Ascending aorta (tissue), 2 donors: ENCODE measurements around the gene TAF6. TPM values are rescaled to one million over a fixed set of nuclear protein-coding genes. Genes with fewer than 3 reads are reported as not detected.

Source experiments
- DNase-seq, 2 donors: peaks; one replicate each; pipeline ENCODE4 v3.0.0-alpha.2; 2019; ENCODE audit warnings: low spot score in 2 of 2
- H3K27ac ChIP-seq, 2 donors: fragments of 200-600 bp; sonication (generic); one replicate each; pipeline ENCODE4 v1.5.1; 2016 to 2017; ENCODE audit warnings: mild to moderate bottlenecking in 1 of 2
- H3K27me3 ChIP-seq: fragments of 200-600 bp; sonication (generic); one replicate; pipeline ENCODE4 v1.5.1; 2017
- H3K36me3 ChIP-seq, 2 donors: fragments of 200-600 bp; sonication (generic); one replicate each; pipeline ENCODE4 v1.5.1; 2016
- H3K4me1 ChIP-seq, 2 donors: fragments of 200-600 bp; sonication (generic); one replicate each; pipeline ENCODE4 v1.5.1; 2016 to 2017; ENCODE audit warnings: mild to moderate bottlenecking in 1 of 2
- H3K4me3 ChIP-seq, 2 donors: fragments of 200-600 bp; sonication (generic); one replicate each; pipeline ENCODE4 v1.5.1; 2016 to 2017; ENCODE audit warnings: mild to moderate bottlenecking in 1 of 2
- H3K9me3 ChIP-seq, 2 donors: fragments of 200-600 bp; sonication (generic); one replicate each; pipeline ENCODE4 v1.5.1; 2016
- intact Hi-C: fragments of 100-400 bp; cut with DNase I; formaldehyde crosslinking; loops from one replicate; pipeline ENCODE4 v1.15.1; 2023
- total RNA-seq: library from RNA; depleted of rRNA; stranded (reverse); fragments of >200 nt; gene quantifications from one replicate; pipeline ENCODE4 v1.1.0, GENCODE V29; 2016
- TF ChIP-seq, protein P1 (sequence below), 3 experiments: fragments of 200-600 bp in 2 of 3; fragments of 450-650 bp in 1 of 3; sonication (generic) in 2 of 3; IDR thresholded peaks; one replicate each; pipeline ENCODE4 v1.5.1; 2016 to 2019; ENCODE audit warnings: antibody characterized with exemption in 3 of 3, mild to moderate bottlenecking in 1 of 3, moderate library complexity in 1 of 3

Gene TAF6
- total RNA-seq: 103 TPM

DNA sequence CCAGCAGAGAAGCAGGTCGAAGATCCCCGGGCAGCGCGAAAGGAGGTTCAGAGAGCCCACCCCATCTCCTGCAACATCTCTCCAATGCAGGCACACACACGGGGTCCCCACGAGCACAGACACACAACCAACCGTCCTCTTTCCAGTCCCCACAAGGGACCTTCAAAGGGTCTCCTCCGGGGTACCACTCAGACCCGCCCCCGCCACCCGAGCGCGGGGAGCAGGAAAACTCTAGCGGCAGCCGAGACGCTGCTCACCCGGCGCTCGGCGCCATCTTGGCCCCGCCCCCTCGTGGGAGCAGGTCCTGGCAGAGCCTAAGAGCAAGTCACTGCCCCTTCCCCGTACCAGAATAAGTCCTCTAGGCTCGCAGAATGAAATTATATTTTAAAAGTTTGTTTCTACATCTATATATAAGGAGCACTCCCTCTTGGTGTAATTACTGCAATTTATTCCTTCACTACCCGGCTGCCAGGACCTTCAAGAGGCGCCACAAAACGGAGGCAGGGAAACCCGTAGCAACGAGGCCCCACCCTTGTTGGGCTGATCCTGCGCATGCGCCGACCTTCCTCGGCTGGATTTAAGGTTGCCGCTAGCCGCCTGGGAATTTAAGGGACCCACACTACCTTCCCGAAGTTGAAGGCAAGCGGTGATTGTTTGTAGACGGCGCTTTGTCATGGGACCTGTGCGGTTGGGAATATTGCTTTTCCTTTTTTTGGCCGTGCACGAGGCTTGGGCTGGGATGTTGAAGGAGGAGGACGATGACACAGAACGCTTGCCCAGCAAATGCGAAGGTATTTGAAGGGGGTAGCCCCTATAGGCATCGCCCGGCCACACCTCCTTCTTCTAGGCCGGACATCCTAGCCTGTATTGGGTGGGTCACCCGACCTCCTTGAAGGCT is at the start of gene TAF6, which contains the start of gene CNPY4:
TSS of gene TAF6 (minus strand) at position 287 of the 898 bp plus-strand sequence. CDS start 5,149 bp downstream, outside the sequence.
TSS of gene CNPY4 (plus strand) at position 563 of the 898 bp plus-strand sequence. CDS start at position 674, 111 bp downstream.
- peak within 1 kb of the TSS; percentile 86 to 93 for H3K27ac ChIP-seq
- H3K9me3 ChIP-seq: no peaks in the 10 kb centered on the region
- TF ChIP-seq, protein P1, sequence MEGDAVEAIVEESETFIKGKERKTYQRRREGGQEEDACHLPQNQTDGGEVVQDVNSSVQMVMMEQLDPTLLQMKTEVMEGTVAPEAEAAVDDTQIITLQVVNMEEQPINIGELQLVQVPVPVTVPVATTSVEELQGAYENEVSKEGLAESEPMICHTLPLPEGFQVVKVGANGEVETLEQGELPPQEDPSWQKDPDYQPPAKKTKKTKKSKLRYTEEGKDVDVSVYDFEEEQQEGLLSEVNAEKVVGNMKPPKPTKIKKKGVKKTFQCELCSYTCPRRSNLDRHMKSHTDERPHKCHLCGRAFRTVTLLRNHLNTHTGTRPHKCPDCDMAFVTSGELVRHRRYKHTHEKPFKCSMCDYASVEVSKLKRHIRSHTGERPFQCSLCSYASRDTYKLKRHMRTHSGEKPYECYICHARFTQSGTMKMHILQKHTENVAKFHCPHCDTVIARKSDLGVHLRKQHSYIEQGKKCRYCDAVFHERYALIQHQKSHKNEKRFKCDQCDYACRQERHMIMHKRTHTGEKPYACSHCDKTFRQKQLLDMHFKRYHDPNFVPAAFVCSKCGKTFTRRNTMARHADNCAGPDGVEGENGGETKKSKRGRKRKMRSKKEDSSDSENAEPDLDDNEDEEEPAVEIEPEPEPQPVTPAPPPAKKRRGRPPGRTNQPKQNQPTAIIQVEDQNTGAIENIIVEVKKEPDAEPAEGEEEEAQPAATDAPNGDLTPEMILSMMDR (IDR thresholded peaks at IDR 0.05): peak in 1 of 3 experiments; percentile 8
- intact Hi-C loops: loop anchor here (1.0 to 2.0 kb wide), 2 partner anchors 18 to 29 kb away; partner anchors contain the start of genes AP4M1, LAMTOR4 and MCM7
- H3K27me3 ChIP-seq: no peaks in the 10 kb centered on the region
- peak; percentile 81 to 96 for DNase-seq
- peak within 1 kb of the TSS; percentile 70 to 84 for H3K4me3 ChIP-seq
- H3K36me3 ChIP-seq: peaks cover 0 to 1% of the 10 kb centered on the region in 2 donors
- peaks cover 0 to 9% of the 10 kb centered on the region in 2 donors for H3K4me1 ChIP-seq

DNA sequence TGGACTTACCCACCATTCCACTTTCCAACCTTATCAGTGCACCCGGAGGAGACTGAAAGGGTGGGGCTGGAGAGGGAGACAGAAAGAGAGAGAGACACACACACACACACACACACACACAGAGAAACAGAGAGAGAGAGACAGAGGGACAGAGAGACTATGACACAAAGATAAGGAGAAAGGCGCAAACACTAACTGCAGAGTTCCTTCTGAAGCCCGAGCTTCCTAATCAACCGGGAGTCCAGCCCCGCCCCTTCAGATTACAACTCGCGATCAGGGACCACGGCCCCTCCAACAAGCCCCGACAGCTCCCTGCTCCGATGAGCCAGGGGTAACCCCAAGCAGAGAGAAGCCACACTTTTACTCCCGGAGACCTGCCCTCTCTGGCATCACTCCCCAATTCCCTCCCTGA is 48.8 kb upstream of the TAF6 start:
- Histone ChIP-seq H3K27me3 (no peaks in the 10 kb centered on the region), H3K36me3 (no peaks in the 10 kb centered on the region), H3K27ac (peak overlapping the region; percentile 62 to 68), H3K9me3 (no peaks in the 10 kb centered on the region), H3K4me1 (peaks cover 2 to 10% of the 10 kb centered on the region in 2 donors), H3K4me3 (peak overlapping the region; percentile 60)
- no peak for DNase-seq
- TF ChIP-seq, protein P1 (IDR thresholded peaks at IDR 0.05): no peak
- intact Hi-C loops: no loop called here

DNA sequence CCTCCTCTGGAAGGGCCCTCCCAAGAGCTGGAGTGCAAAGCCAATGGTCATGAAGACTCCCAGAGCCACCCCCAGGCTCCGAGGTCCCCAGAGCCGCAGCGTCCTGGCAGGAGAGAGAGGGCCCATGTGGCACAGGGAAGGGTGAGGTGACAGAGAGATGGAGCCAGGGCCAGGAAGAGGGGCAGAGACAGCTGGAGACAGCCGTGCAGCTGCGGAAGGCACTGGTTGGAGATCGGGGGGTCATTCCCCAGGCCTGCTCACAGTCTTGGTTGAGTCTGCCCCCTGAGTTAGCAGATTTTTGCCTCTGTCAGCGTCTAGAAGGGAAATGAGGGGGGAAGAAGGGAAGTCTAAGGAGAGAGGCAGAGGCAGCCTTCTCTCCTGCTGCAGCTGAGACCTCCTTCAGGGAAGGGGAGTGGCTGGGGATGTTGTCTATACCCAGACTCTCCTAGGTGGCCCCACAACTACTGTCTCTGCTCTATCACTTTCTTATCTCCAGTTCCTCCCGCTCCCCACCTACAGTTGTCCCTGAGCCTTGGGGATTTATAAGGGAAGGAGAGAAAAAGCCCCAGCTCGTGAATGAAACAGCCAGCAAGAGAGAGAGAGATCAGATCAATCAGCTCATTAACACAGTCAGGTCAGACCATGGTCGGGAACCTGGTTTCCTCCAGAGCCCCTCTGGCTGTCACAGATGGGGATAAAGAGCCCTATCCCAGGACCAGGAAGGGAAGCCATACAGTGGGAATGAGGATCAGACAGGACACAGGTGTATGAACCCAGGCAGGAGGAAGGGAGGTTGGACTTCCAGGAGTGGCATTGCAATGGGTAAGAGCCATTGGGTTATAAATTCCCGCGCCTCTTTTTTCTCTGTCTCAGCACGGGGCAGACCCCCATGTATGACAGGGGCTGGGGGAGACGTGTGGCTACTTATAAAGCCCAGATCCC is 48.1 kb upstream of the TAF6 start:
- Histone ChIP-seq H3K4me1 (peaks cover 2 to 10% of the 10 kb centered on the region in 2 donors), H3K36me3 (no peaks in the 10 kb centered on the region), H3K27ac (peak overlapping the region; percentile 62 to 68), H3K9me3 (no peaks in the 10 kb centered on the region), H3K4me3 (peak overlapping the region; percentile 60), H3K27me3 (no peaks in the 10 kb centered on the region)
- TF ChIP-seq, protein P1 (IDR thresholded peaks at IDR 0.05): no peak
- DNase-seq: no peak
- intact Hi-C loops: no loop called here

DNA sequence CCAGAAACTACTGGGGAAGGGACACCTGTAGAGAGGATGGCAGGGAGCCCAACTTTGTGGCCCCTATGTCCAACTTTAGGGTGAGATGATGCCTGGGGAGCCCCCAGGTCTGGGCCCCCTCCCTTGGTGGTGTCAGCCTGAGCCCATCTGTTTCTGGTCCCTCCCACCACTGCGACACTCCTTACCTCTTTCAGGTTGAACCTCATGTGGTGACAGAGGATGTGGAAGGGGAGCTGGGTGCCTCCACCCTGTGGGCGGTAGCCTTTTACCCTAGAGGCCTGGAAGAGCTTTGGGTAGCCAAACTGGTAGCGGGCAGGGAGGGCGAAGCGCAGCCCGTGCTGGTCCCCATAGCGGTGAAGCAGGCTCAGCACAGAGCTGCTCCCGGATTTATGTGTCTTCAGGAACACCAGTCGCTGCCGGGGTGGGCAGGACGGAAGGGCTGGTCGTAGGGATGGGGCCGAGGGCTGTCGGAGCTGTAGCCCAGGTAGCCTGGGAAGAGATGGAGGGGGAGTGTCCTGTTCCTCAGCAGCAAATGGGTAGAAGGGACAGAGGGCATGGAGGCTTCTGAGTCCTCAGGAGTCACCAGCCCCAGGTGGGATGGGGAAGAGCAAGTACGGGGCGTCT is 47.3 kb upstream of the TAF6 start:
- TF ChIP-seq, protein P1 (IDR thresholded peaks at IDR 0.05): no peak
- H3K27ac ChIP-seq: no peak overlapping the region
- no peak overlapping the region for H3K4me3 ChIP-seq
- no peaks in the 10 kb centered on the region for H3K36me3 ChIP-seq
- no peaks in the 10 kb centered on the region for H3K27me3 ChIP-seq
- intact Hi-C loops: no loop called here
- no peaks in the 10 kb centered on the region for H3K9me3 ChIP-seq
- no peak for DNase-seq
- H3K4me1 ChIP-seq: peaks cover 2 to 10% of the 10 kb centered on the region in 2 donors

DNA sequence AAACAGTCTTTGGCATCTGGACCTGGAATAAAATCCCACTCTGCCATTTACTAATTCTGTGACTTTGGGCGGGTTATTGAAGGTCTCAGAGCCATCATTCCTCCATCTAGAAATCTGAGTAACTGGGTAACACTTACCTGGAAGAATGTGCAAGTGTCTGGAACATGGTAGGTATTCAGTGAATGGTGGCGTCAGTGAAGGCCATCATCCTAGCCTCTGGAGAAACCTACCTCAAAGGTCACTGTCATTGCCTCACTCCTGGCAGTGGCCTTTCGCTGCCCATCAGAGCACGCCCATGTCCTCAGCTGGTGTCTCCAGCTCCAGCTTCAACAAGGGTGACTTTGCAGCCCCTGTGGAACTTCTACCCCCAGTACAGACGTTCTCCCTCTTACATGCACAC is 44.7 kb upstream of the TAF6 start:
- H3K27ac ChIP-seq: no peak overlapping the region
- intact Hi-C loops: no loop called here
- DNase-seq: no peak
- H3K9me3 ChIP-seq: no peaks in the 10 kb centered on the region
- no peak overlapping the region for H3K4me3 ChIP-seq
- H3K27me3 ChIP-seq: no peaks in the 10 kb centered on the region
- H3K36me3 ChIP-seq: no peaks in the 10 kb centered on the region
- peaks cover 2 to 12% of the 10 kb centered on the region in 2 donors for H3K4me1 ChIP-seq
- TF ChIP-seq, protein P1 (IDR thresholded peaks at IDR 0.05): no peak
